GM12878 (cell line): Measurements from ENCODE around the gene ESR2. TPM values are rescaled to one million over a fixed set of nuclear protein-coding genes. Genes with fewer than 3 reads are reported as not detected.

Experiments used
- ATAC-seq: fragments of 200-7000 bp; cut with Tn5 transposase; 3 replicates; pipeline ENCODE4 v1.9.1; 2020; ENCODE audit warnings: mild to moderate bottlenecking, moderate library complexity
- BruUV-seq: library from RNA; stranded (reverse); fragments of 400-500 nt; replicated peaks from 2 replicates; lab custom pipeline; 2021; lab: Mats Ljungman, UMichigan
- CTCF ChIA-PET: fragments of 300-600 bp; sonication (Branson Sonifier 250); formaldehyde crosslinking; extraction: SDS; loops from one replicate; lab custom pipeline; 2021; ENCODE audit warnings: inconsistent platforms; lab: Yijun Ruan, JAX
- POLR2A ChIA-PET: fragments of 350-600 bp; formaldehyde crosslinking; extraction: SDS; loops from one replicate; lab custom pipeline; 2021; ENCODE audit warnings: inconsistent platforms; lab: Charles Lee
- RAD21 ChIA-PET: fragments of 300-600 bp; sonication (Branson Sonifier 250); formaldehyde crosslinking; loops from one replicate; lab custom pipeline; 2023; ENCODE audit warnings: antibody characterized with exemption; ENCODE audit not compliant: unreplicated experiment; lab: Charles Lee
- SMC1A ChIA-PET: fragments of 300-600 bp; sonication (Branson Sonifier 250); formaldehyde crosslinking; loops from one replicate; lab custom pipeline; 2023; ENCODE audit not compliant: unreplicated experiment, uncharacterized antibody; lab: Charles Lee
- DNase-seq: peaks from one replicate; pipeline ENCODE4 v3.0.0-alpha.2; 2011; ENCODE audit warnings: low read depth, low spot score
- FAIRE-seq: peaks from 3 replicates; lab custom pipeline; 2011; peaks lifted over from hg19 to GRCh38; lab: Jason Lieb, UNC
- H2AFZ ChIP-seq: 2 replicates; pipeline ENCODE4 v1.6.0; 2011; ENCODE audit warnings: low read depth, low read length, control low read depth; ENCODE audit not compliant: control insufficient read depth
- H3K27ac ChIP-seq: 2 replicates; pipeline ENCODE4 v1.5.1; 2011; ENCODE audit warnings: control low read depth; ENCODE audit not compliant: control insufficient read depth, insufficient read depth
- H3K27me3 ChIP-seq, 2 experiments: replicated peaks in 1 of 2; 2 replicates each; pipeline versions ENCODE4 v1.6.0 to v1.6.1; 2011; ENCODE audit warnings: low read length in 1 of 2; ENCODE audit not compliant: control insufficient read depth in 2 of 2, insufficient read depth in 2 of 2
- H3K36me3 ChIP-seq, 2 experiments: 2 replicates each; pipeline ENCODE4 v1.5.1; 2011; ENCODE audit warnings: low read length in 1 of 2; ENCODE audit not compliant: control insufficient read depth in 2 of 2, insufficient read depth in 2 of 2
- H3K4me1 ChIP-seq: 2 replicates; pipeline ENCODE4 v1.6.1; 2011; ENCODE audit warnings: mild to moderate bottlenecking, low read length, moderate library complexity, mixed read lengths; ENCODE audit not compliant: control insufficient read depth, insufficient read depth
- H3K4me2 ChIP-seq: 2 replicates; pipeline ENCODE4 v1.6.0; 2011; ENCODE audit warnings: control low read depth; ENCODE audit not compliant: control insufficient read depth, insufficient read depth
- H3K4me3 ChIP-seq: fragments of 200-600 bp; sonication (generic); 2 replicates; pipeline ENCODE4 v1.5.1; 2016
- H3K79me2 ChIP-seq: 2 replicates; pipeline ENCODE4 v1.6.0; 2011; ENCODE audit warnings: low read length; ENCODE audit not compliant: control insufficient read depth, insufficient read depth
- H3K9ac ChIP-seq: 2 replicates; pipeline ENCODE4 v1.8.0; 2011; ENCODE audit warnings: low read length, control low read depth, mixed read lengths; ENCODE audit not compliant: control insufficient read depth, insufficient read depth
- H3K9me3 ChIP-seq: replicated peaks from 3 replicates; pipeline ENCODE4 v1.5.1; 2011; ENCODE audit warnings: mild to moderate bottlenecking, low read length; ENCODE audit not compliant: control insufficient read depth, insufficient read depth
- H4K20me1 ChIP-seq: 2 replicates; pipeline ENCODE4 v1.6.0; 2011; ENCODE audit not compliant: control insufficient read depth, insufficient read depth
- REST ChIP-seq: IDR thresholded peaks from 2 replicates; pipeline ENCODE4 v1.6.1; 2012; ENCODE audit warnings: mild to moderate bottlenecking, low read depth, low read length
- ZNF207 ChIP-seq: fragments of 450-650 bp; IDR thresholded peaks from 2 replicates; pipeline ENCODE4 v1.6.1; 2014; ENCODE audit warnings: antibody characterized with exemption, mild to moderate bottlenecking, borderline replicate concordance
- WGBS: methylation state at CpG from one replicate; pipeline ENCODE4 v1.1.6; 2016; ENCODE audit warnings: low lambda C conversion rate; ENCODE audit not compliant: insufficient replicate concordance, insufficient coverage; ENCODE audit errors: missing lambda C conversion rate; 5-methylcytosine and 5-hydroxymethylcytosine counted together
- in situ Hi-C: fragments of 300-500 bp; cut with MboI; formaldehyde crosslinking; loops from 9 replicates; pipeline ENCODE4 v1.14.3; 2018; ENCODE audit warnings: mixed read lengths
- intact Hi-C: fragments of 100-400 bp; cut with micrococcal nuclease; formaldehyde crosslinking; loops from one replicate; pipeline ENCODE4 v1.14.2; 2022; ENCODE audit not compliant: unreplicated experiment
- polyA plus RNA-seq, 11 experiments: library from polyadenylated mRNA; depleted of rRNA in 4 of 11; unstranded in 6 of 11; stranded (reverse) in 5 of 11; fragments of >200 nt; fragmentation: Nextera tagmentation in 4 of 11; fragmentation: Illumina TruSeq in 1 of 11; extraction: Ambion mirVana in 4 of 11; extraction: Trizol in 1 of 11; gene quantifications; 1 replicate in 1 of 11; 2 replicates in 10 of 11; pipeline versions ENCODE4 v1.2.1 to v1.2.3, GENCODE V29; 2011 to 2016; ENCODE audit warnings: inconsistent platforms in 2 of 11, missing spikeins in 2 of 11, low read depth in 1 of 11
- total RNA-seq, 4 experiments: library from RNA; depleted of rRNA in 3 of 4; stranded (reverse); fragments of >200 nt in 3 of 4; fragmentation: Illumina TruSeq in 1 of 4; extraction: Trizol in 1 of 4; gene quantifications; 2 replicates each; pipeline versions ENCODE4 v1.2.1 to v1.2.3, GENCODE V29; 2013 to 2021

ESR2 gene
- total and polyA plus RNA-seq, 10 of the 15 experiments (the other 5 are each of a cell fraction or from before 2014, with no cell fraction given), result 0.29 to 2.6 (median 0.81) TPM

DNA sequence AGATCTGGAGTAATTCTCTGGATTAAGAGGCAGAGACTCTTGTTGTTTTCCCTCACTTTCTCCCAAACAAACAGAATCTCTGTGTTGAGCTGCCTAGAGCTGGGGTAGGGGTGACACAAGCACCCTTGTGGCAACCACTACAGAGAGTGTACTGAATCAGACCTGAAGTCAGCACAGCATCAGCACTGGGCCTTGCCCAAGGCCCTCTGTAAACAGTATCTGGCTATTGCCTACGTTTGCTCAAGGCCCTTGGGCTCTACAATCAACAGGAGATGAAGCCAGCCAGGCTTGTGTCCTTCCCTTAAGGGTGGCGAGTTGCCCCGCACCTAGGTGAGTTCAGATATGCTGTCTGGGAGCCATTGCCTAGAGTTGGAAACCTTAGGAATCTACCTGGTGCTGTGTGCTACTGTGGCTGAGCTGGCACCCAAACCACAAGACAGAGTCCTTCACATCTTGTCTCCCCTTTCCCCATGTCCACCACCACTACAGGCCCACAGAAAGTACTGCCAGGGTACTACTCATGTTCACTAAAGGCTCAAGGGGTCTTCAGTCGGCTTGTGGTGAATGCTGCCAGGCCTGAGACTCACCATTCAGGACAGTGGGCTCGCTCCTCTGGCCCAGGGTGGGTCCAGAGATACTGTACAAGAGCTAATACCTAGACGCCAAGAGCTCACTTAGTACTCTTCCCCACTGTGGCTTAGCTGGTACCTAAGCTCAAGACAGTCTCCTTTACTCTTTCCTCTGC is 234.5 kb downstream of the ESR2 start:
- H2AFZ ChIP-seq, result no peak overlapping the region
- POLR2A ChIA-PET, result no interaction called here
- intact Hi-C loops, result loop anchor here (10.0 kb wide), 1 partner anchor 235 kb away; the partner anchor contains the start of gene ESR2

More for the DNA sequence above, 234.5 kb downstream of the ESR2 start:
- Histone ChIP-seq H4K20me1 (no peaks in the 10 kb centered on the region), H3K27me3 (no peaks in the 10 kb centered on the region), H3K4me1 (no peaks in the 10 kb centered on the region), H3K4me2 (no peak overlapping the region), H3K36me3 (peaks cover 0 to 2% of the 10 kb centered on the region in 2 experiments; a peak in 1 of 4 replicates), H3K4me3 (no peak overlapping the region), H3K79me2 (no peaks in the 10 kb centered on the region), H3K9ac (no peak overlapping the region), H3K9me3 (no peaks in the 10 kb centered on the region), H3K27ac (no peak overlapping the region)
- no peak for TF ChIP-seq REST
- TF ChIP-seq ZNF207, result no peak
- no peak for FAIRE-seq
- CTCF ChIA-PET, result interaction anchor here (0.9 to 3.6 kb wide), 5 partner anchors 18 to 244 kb away, joined by 3 to 25 read pairs (median 4); partner anchors contain the start of gene ESR2
- no TSS peak for BruUV-seq
- RAD21 ChIA-PET, result interaction anchor here (1.7 kb wide), 1 partner anchor 235 kb away, joined by 3 read pairs; no protein-coding TSS in a partner anchor
- DNase-seq, result no peak
- no peak; the same call in 2 of the 3 replicates for ATAC-seq
- in situ Hi-C loops, result no loop called here
- SMC1A ChIA-PET, result interaction anchor here (0.7 to 1.1 kb wide), 3 partner anchors 49 to 260 kb away, joined by 3 read pairs; no protein-coding TSS in a partner anchor
- 96% methylated on average over 6 of the region's 6 CpGs for WGBS
